ENCODE results near the gene MKLN1.

- TF ChIP-seq CTCF (IDR thresholded peaks at IDR 0.05; ENCODE audit: low read depth, low read length, missing input control) (no peak), TAF1 (conservative IDR thresholded peaks at IDR 0.05) (no peak), YY1 (IDR thresholded peaks at IDR 0.05) (no peak), JUND (IDR thresholded peaks at IDR 0.05) (no peak), RAD21 (IDR thresholded peaks at IDR 0.05) (no peak), FOXA2 (IDR thresholded peaks at IDR 0.05) (no peak)
- TF ChIP-seq, protein P1, sequence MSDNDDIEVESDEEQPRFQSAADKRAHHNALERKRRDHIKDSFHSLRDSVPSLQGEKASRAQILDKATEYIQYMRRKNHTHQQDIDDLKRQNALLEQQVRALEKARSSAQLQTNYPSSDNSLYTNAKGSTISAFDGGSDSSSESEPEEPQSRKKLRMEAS (IDR thresholded peaks at IDR 0.05) = no peak
- TF ChIP-seq, protein P2, sequence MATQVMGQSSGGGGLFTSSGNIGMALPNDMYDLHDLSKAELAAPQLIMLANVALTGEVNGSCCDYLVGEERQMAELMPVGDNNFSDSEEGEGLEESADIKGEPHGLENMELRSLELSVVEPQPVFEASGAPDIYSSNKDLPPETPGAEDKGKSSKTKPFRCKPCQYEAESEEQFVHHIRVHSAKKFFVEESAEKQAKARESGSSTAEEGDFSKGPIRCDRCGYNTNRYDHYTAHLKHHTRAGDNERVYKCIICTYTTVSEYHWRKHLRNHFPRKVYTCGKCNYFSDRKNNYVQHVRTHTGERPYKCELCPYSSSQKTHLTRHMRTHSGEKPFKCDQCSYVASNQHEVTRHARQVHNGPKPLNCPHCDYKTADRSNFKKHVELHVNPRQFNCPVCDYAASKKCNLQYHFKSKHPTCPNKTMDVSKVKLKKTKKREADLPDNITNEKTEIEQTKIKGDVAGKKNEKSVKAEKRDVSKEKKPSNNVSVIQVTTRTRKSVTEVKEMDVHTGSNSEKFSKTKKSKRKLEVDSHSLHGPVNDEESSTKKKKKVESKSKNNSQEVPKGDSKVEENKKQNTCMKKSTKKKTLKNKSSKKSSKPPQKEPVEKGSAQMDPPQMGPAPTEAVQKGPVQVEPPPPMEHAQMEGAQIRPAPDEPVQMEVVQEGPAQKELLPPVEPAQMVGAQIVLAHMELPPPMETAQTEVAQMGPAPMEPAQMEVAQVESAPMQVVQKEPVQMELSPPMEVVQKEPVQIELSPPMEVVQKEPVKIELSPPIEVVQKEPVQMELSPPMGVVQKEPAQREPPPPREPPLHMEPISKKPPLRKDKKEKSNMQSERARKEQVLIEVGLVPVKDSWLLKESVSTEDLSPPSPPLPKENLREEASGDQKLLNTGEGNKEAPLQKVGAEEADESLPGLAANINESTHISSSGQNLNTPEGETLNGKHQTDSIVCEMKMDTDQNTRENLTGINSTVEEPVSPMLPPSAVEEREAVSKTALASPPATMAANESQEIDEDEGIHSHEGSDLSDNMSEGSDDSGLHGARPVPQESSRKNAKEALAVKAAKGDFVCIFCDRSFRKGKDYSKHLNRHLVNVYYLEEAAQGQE (IDR thresholded peaks at IDR 0.05) = no peak
Measured at GRCh38 chr7:131518626-131519025, 190.9 kb downstream of the MKLN1 start.
